GM19452 (cell line): ENCODE data around the gene SLC13A5.
"Not testable (repeated sequence)": the region's sequence is repeated elsewhere in the genome, so short reads cannot be mapped to it uniquely, and the experiment has no call there.

ENCODE experiments used
- ATAC-seq: cut with Tn5 transposase; IDR thresholded peaks from one replicate; pipeline ENCODE4 v1.9.1; 2021; ENCODE audit not compliant: unreplicated experiment

The SLC13A5 gene

GRCh38 chr17:6713130-6713917 lies at the start of gene SLC13A5:
Gene SLC13A5 (minus strand): TSS chr17:6713369. CDS start chr17:6713333, 36 bp downstream.
- ATAC-seq, result no peak

- no peak for ATAC-seq
Observed at GRCh38 chr17:6761779-6762178, 48.6 kb upstream of the SLC13A5 start.

- no peak for ATAC-seq
Observed at GRCh38 chr17:6757747-6758146, 44.6 kb upstream of the SLC13A5 start.

- no peak for ATAC-seq
Observed at GRCh38 chr17:6756425-6757031, 43.4 kb upstream of the SLC13A5 start.

- ATAC-seq, result no peak
Observed at GRCh38 chr17:6755731-6756184, 42.6 kb upstream of the SLC13A5 start, which contains the start of gene XAF1. Gene XAF1 (plus strand): TSS chr17:6756046. CDS start chr17:6756079, 33 bp downstream.

GRCh38 chr17:6755281-6755680 lies 42.1 kb upstream of the SLC13A5 start:
- no peak for ATAC-seq

- no peak for ATAC-seq
Observed at GRCh38 chr17:6753546-6753945, 40.4 kb upstream of the SLC13A5 start.

- ATAC-seq, result no peak
Observed at GRCh38 chr17:6753006-6753445, 39.9 kb upstream of the SLC13A5 start.

GRCh38 chr17:6752068-6752909 lies 39.1 kb upstream of the SLC13A5 start:
- ATAC-seq, result no peak

GRCh38 chr17:6749519-6749918 lies 36.4 kb upstream of the SLC13A5 start:
- ATAC-seq, result no peak

GRCh38 chr17:6748617-6749016 lies 35.4 kb upstream of the SLC13A5 start:
- no peak for ATAC-seq

- not testable (repeated sequence) for ATAC-seq
Observed at GRCh38 chr17:6746665-6747064, 33.5 kb upstream of the SLC13A5 start.

GRCh38 chr17:6729531-6729930 lies 16.4 kb upstream of the SLC13A5 start:
- ATAC-seq, result no peak

- ATAC-seq, result no peak
Observed at GRCh38 chr17:6724009-6724408, 10.8 kb upstream of the SLC13A5 start.

- no peak for ATAC-seq
Observed at GRCh38 chr17:6721744-6722143, 8.6 kb upstream of the SLC13A5 start.

- ATAC-seq, result no peak
Observed at GRCh38 chr17:6716736-6717135, 3.6 kb upstream of the SLC13A5 start.

GRCh38 chr17:6714315-6714874 lies 1.2 kb upstream of the SLC13A5 start:
- ATAC-seq, result no peak

- ATAC-seq, result no peak
Observed at GRCh38 chr17:6713918-6714271, 726 bp upstream of the SLC13A5 start.

- ATAC-seq, result no peak
Observed at GRCh38 chr17:6712854-6713129, 377 bp downstream of the SLC13A5 start.

- no peak for ATAC-seq
Observed at GRCh38 chr17:6712058-6712853, 913 bp downstream of the SLC13A5 start.

- no peak for ATAC-seq
Observed at GRCh38 chr17:6711681-6712057, 1.5 kb downstream of the SLC13A5 start.
